Renal cortical epithelial cell (primary cell): ENCODE measurements around the gene ZBTB7A. TPM values are rescaled to one million over a fixed set of nuclear protein-coding genes. Genes with fewer than 3 reads are reported as not detected.
A peak's percentile ranks its signal among the peaks of the same experiment; 100 is the strongest.

Experiments used
- DNase-seq: peaks from one replicate; pipeline ENCODE4 v3.0.0-alpha.2; 2011; ENCODE audit warnings: low read depth
- total RNA-seq: library from RNA; depleted of rRNA; stranded (reverse); fragments of >200 nt; gene quantifications from 2 replicates; pipeline ENCODE4 v1.2.3, GENCODE V29; 2014

The ZBTB7A gene
- total RNA-seq, 1 donor from 2014 or later, result 38.1 TPM

DNA sequence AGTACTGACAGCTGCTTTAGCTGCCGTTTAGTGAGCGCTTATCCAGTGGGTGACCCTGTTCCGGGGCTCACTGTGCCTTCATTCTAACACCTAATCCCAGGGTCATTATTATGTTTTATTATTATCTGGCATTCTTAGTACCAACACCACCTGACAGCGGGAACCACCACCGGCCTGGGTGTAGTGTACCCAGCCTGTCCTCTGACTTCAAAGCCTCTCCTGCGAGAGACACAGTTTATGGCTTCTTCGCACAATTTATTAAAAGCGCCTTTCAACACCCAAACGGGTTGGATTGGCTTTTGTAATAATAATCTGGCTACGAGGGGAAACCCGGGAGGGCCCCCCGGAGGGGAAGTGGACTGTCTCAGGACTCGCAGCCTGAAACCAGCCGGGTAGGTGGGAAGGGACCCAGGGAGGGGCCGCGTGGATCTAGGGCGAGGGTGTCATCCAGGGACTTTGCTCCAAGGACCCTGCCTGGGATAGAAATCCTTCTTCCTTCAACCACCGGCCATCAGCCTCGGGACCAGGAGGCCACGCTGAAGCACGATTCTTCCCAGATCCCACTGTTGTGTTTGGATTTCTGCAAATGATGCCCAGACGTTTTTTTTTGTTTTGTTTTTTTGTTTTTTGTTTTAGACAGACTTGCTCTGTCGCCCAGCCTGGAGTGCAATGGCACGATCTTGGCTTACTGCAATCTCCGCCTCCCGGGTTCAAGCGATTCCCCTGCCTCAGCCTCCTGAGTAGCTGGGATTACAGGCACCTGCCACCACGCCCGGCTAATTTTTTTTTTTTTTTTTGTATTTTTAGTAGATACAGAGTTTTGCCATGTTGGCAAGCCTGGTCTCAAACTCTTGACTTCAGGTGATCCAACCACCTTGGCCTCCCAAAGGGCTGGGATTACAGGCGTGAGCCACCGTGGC, 1.6 kb upstream of the ZBTB7A start:
- no peak for DNase-seq

DNA sequence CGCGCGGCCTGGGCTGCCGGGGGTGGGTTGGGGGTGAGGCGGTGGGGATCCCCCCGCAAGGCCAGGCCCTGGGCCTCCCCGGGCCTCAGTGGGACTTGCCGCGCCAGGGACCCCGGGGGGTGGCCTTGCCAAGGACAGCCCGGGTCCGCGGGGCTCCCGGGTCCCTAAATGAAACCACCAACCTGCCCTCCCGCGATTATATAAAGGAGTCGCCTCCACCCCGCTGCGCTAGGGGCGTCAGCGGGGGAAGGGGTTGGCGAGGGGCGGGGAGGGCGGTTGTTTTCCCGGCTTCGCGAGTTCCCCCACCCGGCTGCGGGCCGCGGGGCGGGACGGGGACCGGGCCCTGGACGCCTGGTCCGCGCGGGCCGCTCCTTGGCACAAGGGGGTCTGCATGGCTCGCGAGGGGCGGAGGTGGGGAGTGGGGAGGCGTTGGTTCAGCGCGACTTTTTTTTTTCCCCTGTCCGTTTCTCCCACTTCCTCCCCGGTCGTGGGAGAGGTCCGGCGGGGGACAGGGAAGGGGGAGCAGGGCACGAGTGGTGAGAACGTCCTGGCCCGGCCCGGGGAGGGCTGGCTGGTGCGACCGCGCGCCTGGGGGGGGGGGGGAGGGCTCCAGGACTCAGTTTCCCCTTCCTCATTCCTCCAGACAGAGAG, 822 bp upstream of the ZBTB7A start:
- DNase-seq, result no peak

DNA sequence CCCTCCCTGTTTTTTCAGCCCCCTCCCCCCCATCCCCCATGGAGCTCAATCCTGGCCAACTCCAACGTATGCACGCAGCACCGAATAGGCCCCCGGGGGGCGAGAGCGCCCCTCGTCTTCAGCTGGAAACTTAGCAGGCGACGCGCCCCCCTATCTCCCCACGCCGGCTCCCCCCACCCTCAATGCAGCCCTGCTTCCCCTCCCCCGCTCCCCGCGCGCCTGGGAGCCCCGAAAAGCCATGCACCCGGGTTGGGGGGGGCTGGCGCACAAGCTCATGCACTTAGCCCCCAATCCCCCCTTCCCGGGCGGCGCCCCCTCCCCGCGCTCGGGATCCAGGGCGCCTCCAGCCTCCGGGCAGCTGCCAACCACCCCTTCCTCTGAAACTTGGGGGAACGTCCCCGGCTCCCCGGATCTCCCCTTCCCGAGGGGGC, 508 bp downstream of the ZBTB7A start:
- DNase-seq, result no peak

DNA sequence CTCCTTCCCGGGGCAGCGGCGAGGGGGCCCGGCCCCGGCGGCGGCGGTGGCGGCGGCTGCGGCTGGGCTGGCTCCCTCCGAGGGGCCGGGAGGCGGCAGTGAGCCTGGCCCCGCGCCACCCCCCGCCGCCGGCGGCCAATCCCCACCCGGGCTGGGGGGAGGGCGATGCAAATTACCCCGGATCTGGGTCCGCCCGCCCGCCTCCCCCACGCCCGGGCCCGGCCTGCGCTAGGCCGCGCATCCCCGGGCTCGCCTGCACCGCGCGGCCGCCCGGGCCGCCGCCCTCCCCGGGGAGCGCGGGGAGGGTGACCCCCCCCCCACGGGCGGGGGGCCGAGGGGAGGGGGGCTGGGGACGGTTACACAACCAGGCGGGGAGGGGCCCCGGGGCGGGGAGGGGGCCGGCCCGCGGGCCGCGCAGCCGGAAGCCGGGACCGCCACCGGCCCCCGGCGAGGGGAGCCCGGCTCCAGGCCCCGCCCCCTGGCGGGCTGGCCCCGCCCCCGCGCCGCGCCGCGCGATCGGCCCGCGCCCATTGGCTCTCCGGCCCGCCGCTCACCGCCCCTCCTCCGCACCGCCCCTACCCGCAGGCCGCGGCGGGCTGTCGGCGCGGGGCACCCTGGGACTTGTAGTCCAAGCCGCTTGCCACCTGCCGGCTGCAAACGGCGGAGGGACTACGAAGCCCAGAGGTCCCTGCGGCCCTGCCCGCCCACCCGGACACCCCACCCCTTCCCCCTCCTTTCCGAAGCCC, 1.1 kb downstream of the ZBTB7A start:
- DNase-seq, result peak; percentile 85

DNA sequence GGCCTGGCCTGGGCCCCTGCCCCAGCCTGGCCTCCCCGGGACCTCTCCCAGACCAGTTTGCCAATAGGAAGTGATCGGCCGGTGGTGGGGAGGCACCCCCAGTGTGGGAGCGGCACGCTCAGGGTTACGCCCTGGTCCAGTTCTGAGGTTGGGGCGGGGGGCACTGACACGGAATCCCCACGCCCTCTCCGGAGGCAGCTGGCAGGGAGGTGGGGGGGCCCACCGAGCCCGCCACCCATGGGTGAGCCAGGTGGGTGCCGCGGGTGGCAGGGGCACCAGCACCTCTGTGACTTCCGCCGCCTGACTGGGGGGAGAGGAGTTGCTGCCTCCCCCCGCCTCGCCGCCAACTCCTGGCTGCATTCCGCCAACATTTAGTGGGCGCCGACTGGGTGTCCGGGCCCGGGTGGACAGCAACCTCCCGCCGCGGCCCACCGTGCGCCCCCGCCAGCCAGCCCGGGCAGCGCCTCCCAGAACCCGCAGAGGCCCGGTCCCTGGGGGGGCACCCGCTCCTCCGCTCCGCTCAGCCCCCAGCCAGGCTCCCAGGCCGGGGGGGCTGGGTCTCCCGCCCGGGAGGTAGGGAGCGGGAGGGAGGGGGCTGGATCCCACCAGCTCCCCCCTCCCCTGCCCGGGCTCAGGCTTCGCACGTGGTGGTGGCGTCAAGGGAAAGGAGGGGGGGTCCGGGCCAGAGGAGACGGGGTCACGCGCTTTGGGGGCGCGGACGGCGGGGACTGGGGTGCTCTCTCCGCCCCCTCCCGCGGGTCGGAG, 2.0 kb downstream of the ZBTB7A start:
- no peak for DNase-seq

DNA sequence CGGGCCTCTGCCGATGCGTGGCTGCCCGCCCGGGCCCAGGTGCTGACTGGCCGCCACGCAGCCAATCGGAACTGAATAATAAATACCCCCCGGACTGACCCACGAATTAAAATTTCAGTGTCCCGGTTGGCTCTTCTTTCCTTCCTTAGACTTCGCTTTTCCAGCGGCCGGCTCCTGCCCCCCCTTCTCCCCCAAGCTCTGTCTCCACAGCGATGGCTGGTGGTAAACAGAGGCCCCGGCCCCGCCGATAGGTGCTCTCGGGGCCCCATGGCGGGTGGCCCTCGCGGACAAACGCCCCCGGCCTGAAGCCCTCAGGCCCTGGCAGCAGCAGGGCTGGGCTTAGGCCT, 2.6 kb downstream of the ZBTB7A start:
- DNase-seq, result no peak

DNA sequence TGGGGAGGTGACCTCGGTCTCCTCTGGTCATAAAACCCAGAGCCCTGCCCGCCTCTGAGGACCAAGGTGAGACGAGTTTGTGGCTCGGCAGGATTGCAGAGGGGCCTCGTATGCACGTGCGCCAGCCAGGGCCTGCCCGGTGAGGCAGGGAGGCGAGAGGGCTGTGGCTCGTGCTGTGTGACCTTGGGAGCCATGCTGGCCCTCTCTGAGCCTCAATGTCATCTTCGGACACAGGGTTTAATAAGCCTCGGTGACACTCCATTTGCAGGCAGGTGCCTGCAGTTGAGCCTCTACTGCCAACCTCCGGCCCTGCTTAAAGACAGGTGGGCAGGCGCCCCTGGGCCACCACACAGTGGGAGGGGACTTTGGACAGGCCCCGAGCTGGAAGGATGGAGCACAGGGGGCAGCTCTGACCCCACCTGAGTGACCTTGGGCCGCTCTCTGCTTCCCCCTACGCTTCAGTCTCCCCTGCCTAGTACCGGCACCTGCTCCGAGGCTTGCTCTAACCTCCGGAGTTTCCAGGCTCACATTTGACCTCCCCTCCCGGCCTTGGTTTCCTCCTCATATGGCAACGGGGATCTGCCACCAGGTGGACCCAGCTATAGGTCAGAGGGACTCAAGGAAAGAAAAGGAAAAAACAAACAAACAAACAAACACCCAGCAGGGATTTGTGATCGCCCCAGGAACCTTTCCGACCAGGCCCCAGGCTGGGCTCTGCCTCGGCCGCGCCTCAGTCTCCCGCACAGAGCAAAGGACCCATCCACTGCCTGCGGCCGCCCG, 3.1 kb downstream of the ZBTB7A start:
- DNase-seq, result no peak

DNA sequence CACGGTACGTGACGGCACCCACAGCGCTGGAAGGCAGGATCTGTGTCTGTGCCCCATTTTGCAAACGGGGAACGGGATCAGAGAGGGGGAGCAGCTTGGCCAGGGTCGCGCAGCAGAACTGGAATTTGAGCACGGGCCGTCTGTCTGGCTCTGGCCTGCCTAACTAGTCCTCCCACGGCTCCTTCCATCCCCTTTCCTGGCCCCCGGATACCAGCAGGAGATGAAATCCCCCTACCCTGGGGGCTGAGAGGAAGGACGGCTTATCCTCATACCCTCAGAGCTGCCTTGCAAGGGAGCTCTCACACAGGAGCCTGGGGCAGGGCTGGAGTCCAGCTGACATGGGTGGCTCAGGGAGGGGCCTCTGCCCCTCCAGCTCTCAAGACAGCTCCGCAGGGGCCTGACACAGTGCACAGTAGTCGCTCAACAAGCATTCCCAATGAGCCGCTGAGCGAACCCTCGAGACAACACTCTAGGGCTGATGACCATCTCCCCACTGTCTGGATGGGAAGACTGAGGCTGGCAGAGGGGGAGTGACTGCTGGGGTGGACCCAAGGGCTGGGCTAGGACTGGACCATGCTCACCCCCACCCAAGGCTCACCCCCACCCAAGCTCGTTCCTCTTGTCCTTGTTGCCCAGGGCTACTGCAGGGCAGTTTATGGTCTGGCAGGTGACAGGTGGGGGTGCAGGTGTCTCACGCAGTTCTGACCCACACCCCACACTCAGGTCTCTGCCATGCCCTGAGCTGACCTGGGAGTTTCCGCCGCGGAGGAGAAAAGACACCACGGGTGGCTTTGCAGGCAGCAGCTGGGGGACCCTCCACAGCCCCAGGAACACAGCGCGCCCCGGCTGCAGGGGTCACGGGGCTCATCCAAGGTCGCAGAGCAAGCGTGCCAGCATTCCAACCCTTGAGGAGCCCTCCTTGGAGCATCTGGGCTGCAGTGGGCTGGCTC, 4.0 kb downstream of the ZBTB7A start:
- DNase-seq, result no peak

DNA sequence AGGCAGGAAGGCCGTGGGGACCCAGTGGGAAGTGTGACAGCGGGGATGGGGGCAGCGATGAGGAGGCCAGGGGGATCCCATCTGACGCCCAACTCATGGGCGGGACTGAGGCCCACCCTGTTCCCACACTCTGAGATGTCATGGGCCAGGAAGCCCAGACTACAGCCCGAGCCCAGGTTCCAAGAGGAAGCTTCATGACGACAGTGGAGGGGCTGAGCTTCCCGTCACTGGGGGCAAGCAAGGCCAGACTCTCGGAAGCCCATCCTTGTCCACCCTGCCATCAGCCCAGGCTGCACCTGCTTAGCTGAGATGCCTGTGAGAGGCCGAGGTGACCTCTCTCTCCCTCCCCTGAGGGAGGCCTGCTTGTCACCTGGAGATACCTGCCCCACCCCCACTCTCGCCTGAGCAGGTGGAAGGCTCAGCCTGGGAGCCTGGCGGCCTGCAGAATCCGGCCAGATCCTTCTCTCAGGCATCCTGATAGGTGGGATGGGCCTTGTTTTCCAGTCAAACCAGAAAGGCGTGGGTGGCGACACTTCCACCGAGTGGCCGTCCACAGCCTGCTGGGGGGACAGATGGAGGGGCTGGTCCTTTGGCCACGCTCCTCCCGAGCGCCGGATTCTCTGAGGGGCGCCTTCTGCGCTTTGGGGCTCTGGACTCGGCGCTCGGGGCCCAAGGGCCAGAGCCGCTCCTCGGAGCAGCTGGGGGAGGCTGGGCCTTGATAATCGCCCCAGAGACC, 4.8 kb downstream of the ZBTB7A start:
- DNase-seq, result no peak

DNA sequence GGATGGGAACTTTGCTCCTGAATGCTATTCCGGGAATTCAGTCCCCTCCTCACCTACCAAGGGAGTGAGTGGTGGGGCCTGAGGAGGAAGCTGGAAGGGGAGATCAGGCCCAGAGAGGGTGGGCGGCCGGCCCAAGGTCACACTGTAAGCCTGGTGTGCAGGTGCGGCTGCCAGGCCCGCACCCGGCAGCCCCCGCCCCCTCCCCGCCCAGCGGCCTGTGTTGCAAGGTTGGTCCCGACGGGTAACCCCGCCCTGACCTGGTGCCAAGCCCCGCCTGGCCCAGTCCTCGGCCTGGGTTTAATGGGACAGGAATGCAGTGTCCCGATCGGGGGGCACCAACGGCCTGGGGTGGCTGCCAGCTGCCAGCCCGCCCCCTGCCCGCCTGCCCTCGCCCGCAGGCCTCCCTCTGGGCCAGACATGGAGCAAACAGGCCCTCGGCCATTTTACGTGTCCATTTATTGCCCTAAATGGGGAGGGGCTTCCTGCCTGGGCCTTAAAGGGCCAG, 5.5 kb downstream of the ZBTB7A start:
- DNase-seq, result peak; percentile 42

DNA sequence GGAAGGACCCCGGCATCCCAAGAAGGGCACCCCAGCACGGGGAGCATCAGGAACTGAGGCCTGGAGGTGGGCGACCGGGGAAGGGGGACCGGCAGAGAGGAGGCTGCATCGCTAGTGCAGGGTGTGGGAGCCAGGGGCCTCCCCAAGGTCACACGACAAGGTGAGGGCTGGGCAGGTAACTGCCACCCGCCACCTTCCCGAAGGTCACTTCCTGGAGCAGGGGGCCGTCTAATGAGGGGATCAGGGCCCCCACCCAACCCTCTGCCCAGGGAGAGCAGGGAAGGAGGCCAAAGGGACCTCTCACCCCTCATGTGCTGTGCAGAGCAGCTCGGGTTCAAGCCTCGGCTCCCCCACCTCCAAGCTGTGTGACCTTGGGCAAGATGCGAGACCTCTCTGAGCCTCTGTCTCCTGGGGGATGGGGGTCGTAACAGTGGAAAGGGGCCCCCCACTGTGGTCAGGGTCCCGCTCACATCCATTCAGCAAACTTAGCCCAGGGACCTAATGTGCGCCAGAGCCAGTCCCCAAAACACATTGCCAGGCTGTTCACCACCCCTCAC, 6.0 kb downstream of the ZBTB7A start:
- no peak for DNase-seq

DNA sequence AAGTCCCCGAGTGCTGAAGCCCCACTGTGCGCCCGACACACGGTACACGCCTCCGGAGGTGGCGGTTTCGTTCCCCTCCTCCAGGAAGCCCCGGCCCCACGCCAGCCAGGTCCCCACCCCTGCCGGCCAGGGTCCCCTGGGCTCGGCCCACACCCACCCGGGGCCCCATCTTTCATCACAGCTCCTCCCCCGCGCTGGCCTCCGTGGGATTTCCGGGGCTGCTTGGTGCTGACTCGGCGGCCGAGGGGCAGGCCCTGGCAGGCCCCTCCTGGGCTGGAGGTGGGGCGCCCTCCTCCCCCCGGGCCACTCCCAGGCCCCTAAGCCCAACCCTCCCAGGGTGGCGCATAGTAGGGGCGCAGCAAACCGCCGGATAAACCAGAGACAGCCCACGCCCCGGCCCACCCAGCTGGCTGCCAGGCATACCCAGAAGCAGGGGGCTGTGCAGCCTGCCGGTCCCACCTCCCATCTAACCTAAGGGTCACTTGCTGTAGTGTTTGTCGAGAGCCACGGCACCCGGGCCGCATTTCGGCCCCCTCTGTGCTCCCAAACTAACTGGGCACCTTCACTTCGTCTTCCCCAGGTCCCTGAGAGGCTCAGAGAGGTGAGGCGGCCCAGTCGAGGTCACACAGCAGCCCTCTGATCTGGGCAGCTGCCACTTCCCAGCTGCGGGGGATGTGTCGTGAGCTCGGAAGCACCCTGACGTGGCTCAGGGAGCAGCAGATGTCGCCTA, 6.6 kb downstream of the ZBTB7A start:
- DNase-seq, result no peak

DNA sequence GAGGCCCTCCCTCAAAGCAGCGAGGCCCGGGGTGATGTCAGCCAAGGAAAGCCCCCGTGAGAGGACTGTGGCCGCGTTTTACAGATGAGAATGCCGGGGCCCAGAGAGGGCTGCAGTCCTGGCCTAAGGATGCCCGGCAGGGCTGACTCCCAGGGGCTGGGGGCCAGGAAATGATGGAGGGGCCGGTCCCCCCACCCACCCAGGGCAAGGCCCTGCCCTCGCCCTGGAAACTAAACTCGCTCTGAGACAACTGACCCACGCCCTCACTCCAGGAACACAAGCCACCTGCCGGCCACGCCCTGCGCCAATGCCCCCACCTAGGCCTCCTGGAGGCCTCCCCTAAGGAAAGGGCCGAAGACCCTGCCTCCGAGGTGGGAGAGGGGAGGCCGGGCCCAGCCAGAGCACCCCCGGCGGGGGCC, 7.2 kb downstream of the ZBTB7A start:
- DNase-seq, result no peak

DNA sequence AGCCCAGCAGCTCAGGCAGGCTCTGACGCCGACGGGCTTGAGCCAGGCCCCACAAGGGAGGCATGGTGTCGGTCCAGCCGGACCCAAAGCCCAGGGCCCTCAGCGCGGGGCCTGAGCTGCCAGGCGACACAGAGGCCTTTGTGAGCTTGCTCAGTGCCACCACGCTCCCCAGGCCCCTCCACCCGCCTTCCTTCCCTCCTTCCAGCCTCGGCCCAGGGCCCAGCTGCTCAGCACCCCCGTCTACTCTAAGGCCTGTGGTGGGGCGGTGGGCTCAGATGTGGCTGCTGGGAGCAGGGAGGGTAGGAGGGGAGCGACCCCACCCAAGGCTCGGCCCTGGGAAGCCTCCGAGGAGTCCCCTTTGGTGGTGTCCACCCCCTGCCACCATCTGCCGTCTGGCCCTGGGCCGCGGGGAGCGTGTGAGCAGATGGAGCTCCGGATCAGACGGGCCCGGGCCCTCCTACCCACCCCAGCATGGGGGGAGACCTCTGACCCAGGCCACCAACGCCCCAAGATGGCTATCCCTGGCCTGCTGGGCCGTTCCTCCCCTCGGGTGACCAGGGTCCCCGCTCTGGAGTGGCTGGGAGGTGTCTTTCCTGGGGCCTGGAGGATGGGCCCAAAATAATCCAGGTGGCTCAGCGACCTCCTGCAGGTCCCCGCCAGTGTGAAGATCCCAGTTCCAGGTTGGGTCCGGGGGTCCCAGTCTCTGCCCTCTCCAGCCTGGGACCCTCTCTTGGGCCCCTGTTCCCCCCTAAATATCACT, 7.8 kb downstream of the ZBTB7A start:
- no peak for DNase-seq

DNA sequence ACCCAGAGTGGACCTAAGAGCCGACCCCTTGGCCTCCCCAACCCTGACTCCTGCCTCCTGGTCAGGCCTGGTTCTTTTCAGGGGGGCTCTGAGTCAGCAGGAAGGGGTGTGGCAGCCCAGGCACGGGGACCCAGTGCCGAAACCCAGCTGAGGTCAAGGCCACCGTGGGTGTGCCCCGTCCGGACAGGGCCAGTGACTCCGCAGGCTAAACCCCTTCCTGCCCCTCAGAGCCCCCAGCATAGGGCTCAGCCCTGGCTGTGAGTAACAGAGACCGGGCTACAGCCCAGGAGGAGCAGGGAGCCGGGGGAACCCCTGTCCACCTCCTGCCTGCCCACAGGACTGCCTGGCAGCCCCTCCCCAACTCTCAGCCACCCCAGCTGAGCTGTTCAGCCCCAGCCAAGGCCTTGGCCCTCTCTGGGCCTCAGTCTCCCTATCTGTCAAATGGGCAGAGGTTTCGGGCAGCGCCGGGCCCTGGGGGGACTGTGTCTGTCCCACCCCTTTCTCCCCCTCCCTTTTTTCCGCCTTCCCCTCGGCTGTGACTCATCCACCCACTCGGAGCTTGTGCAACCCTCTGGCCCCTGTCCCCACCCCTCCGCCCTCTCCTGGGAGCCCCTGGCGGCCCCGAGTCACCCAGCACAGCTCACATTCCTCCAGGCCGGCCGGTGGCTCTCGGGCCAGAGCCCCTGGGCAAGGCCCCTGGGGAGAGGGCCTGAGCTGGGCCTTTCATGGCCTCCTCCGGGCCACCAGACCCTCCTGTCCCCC, 8.6 kb downstream of the ZBTB7A start:
- peak; percentile 77 for DNase-seq

DNA sequence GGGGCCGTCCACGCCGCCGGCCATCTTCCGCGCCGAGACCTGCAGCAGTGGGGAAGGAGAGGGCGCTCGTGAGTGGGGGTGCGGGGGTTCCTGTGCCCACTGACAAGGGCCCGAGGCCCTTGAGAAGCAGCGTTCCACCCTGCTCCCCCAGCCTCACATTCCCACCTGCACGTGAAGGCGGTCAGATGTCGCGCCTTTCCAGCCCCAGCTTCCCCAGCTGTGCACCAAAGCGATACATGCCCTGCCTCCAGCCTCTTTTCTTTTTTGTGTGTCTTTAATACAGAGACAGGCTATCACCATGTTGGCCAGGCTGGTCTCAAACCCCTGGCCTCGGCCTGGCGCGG, 11.5 kb downstream of the ZBTB7A start:
- no peak for DNase-seq
